GM12874 (cell line): ENCODE data around the gene LRRC8A.

Experiments
- CTCF ChIP-seq: IDR thresholded peaks from 2 replicates; pipeline ENCODE4 v1.5.1; 2011; ENCODE audit warnings: low read depth, mild to moderate bottlenecking, control low read depth, low read length, moderate library complexity; ENCODE audit not compliant: insufficient read depth

The LRRC8A gene

GRCh38 chr9:128886211-128886891, 4.4 kb downstream of the LRRC8A start:
- no peak for TF ChIP-seq CTCF

GRCh38 chr9:128887049-128887448, 5.1 kb downstream of the LRRC8A start:
- TF ChIP-seq CTCF: no peak

- TF ChIP-seq CTCF: no peak
Observed at GRCh38 chr9:128887914-128888350, 6.0 kb downstream of the LRRC8A start.

- no peak for TF ChIP-seq CTCF
Observed at GRCh38 chr9:128891321-128892220, 9.6 kb downstream of the LRRC8A start.

GRCh38 chr9:128892221-128892921, 10.4 kb downstream of the LRRC8A start:
- TF ChIP-seq CTCF: no peak

GRCh38 chr9:128893354-128893753, 11.4 kb downstream of the LRRC8A start:
- no peak for TF ChIP-seq CTCF

- no peak for TF ChIP-seq CTCF
Observed at GRCh38 chr9:128894764-128895163, 12.8 kb downstream of the LRRC8A start.
